ENCODE data around the gene ANXA11.

The ANXA11 gene

DNA sequence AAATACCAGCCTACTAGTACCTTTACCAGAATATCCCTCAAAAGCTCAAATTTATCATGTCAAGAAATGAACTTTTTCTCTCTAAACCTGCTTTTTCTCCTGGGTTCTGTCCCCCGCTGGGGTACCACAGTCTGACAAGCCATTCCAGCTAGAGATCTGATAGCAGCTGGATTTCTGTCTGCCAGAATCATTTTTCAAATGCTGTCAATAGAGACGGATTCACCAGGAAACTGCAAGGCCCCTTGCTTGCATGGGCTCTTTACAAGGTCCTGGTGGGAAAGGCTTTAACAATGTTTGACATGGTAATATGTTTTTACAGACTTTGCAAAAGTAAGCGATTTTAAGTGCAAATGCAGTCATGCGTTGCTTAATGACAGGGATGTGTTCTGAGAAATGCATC, 4.9 kb upstream of the ANXA11 start:
- H4K8ac ChIP-seq (ENCODE audit: low read depth, low read length): no peak overlapping the region
- no peak overlapping the region for H3K23ac ChIP-seq (ENCODE audit: low read depth, low read length, poor library complexity)
- DNase-seq (ENCODE audit: low spot score): no peak
- no peak overlapping the region for H2BK15ac ChIP-seq (ENCODE audit: low read length)
- H3K4me3 ChIP-seq (ENCODE audit: low read length in 2 of 2): no peak overlapping the region
- H2BK12ac ChIP-seq (ENCODE audit: low read length): no peak overlapping the region
- H3K27me3 ChIP-seq (ENCODE audit: control insufficient read depth in 3 of 3, insufficient read depth in 3 of 3, low read depth in 1 of 3, low read length in 3 of 3): peaks cover 3 to 28% (median 14%) of the 10 kb centered on the region in 3 experiments
- no peak overlapping the region for H3K4me2 ChIP-seq (ENCODE audit: insufficient read depth, low read length, poor library complexity, severe bottlenecking)
- H3K4ac ChIP-seq (ENCODE audit: low read length): no peak overlapping the region
- H4K91ac ChIP-seq (ENCODE audit: low read depth, low read length, poor library complexity): no peak overlapping the region
- no CpG with 5 or more reads among the region's 4 CpGs for WGBS, 2 donors (ENCODE audit: extremely low coverage in 2 of 2, insufficient read length in 2 of 2, insufficient replicate concordance in 1 of 2)
- H3K9ac ChIP-seq (ENCODE audit: low read depth, low read length, poor library complexity): no peak overlapping the region
- no peak overlapping the region for H2AFZ ChIP-seq (ENCODE audit: low read length)
- H3K27ac ChIP-seq (replicated peaks; ENCODE audit: low read length): no peak overlapping the region
- no peaks in the 10 kb centered on the region for H3K36me3 ChIP-seq (replicated peaks in 1 of 2; ENCODE audit: control insufficient read depth in 2 of 2, insufficient read depth in 2 of 2, low read length in 2 of 2)
- H3K9me3 ChIP-seq (replicated peaks in 1 of 2; ENCODE audit: control insufficient read depth in 2 of 2, insufficient read depth in 1 of 2, low read depth in 1 of 2, low read length in 2 of 2): no peaks in the 10 kb centered on the region
- no peak overlapping the region for H3K18ac ChIP-seq (ENCODE audit: low read length)
- no peak overlapping the region for H2AK5ac ChIP-seq (ENCODE audit: low read depth, low read length)
- H2BK5ac ChIP-seq (ENCODE audit: low read length): no peak overlapping the region
- H3K4me1 ChIP-seq (ENCODE audit: control insufficient read depth in 2 of 2, insufficient read depth in 1 of 2, low read depth in 1 of 2, low read length in 2 of 2): peaks cover 0 to 6% of the 10 kb centered on the region in 2 donors
- H3K14ac ChIP-seq (ENCODE audit: low read length): no peak overlapping the region
- H3K79me1 ChIP-seq (ENCODE audit: low read depth, low read length): no peaks in the 10 kb centered on the region
- no peak overlapping the region for H2BK120ac ChIP-seq (ENCODE audit: low read depth, low read length)

DNA sequence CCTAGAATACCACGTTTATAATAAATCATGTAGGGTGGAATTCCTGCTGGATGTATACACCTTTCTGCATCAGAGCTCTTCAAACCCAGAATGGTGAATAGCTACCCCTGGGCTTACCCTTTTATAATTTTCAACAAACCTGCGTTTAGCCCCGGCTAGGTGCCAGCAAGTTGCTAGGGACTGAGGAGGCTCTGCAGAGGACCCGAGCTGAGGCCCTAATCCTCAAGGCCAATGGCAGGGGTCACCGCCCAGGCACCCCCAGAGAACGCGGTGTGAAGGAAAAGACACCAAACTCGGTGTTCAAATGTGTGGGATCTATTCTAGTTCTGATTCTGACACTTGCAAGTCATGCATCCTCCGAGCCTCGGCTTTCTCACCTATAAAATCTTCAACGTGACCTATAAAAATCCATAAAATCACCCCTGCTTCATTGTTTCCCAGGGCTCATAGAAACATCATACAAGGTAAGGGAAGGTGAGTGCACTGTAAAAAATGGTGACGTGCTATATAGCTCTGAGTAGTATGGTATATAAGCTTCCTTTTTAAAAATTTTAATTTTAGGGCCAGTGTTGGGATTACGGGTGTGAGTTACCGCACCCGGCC, 2.5 kb upstream of the ANXA11 start:
- no peaks in the 10 kb centered on the region for H3K79me1 ChIP-seq (ENCODE audit: low read depth, low read length)
- H2BK120ac ChIP-seq (ENCODE audit: low read depth, low read length): no peak overlapping the region
- H3K9ac ChIP-seq (ENCODE audit: low read depth, low read length, poor library complexity): no peak overlapping the region
- peak overlapping the region; percentile 87 for H3K18ac ChIP-seq (ENCODE audit: low read length)
- H2BK15ac ChIP-seq (ENCODE audit: low read length): no peak overlapping the region
- H4K91ac ChIP-seq (ENCODE audit: low read depth, low read length, poor library complexity): no peak overlapping the region
- WGBS, 2 donors (ENCODE audit: extremely low coverage in 2 of 2, insufficient read length in 2 of 2, insufficient replicate concordance in 1 of 2): no CpG with 5 or more reads among the region's 15 CpGs
- no peaks in the 10 kb centered on the region for H3K9me3 ChIP-seq (replicated peaks in 1 of 2; ENCODE audit: control insufficient read depth in 2 of 2, insufficient read depth in 1 of 2, low read depth in 1 of 2, low read length in 2 of 2)
- no peak overlapping the region for H2AFZ ChIP-seq (ENCODE audit: low read length)
- H3K27me3 ChIP-seq (ENCODE audit: control insufficient read depth in 3 of 3, insufficient read depth in 3 of 3, low read depth in 1 of 3, low read length in 3 of 3): peaks cover 3 to 35% (median 30%) of the 10 kb centered on the region in 3 experiments
- H3K23ac ChIP-seq (ENCODE audit: low read depth, low read length, poor library complexity): no peak overlapping the region
- H4K8ac ChIP-seq (ENCODE audit: low read depth, low read length): no peak overlapping the region
- H3K27ac ChIP-seq (replicated peaks; ENCODE audit: low read length): no peak overlapping the region
- H2AK5ac ChIP-seq (ENCODE audit: low read depth, low read length): no peak overlapping the region
- no peak for DNase-seq (ENCODE audit: low spot score)
- no peak overlapping the region for H2BK5ac ChIP-seq (ENCODE audit: low read length)
- H3K14ac ChIP-seq (ENCODE audit: low read length): no peak overlapping the region
- no peak overlapping the region for H3K4me3 ChIP-seq (ENCODE audit: low read length in 2 of 2)
- H3K4me2 ChIP-seq (ENCODE audit: insufficient read depth, low read length, poor library complexity, severe bottlenecking): peak overlapping the region; percentile 54
- no peaks in the 10 kb centered on the region for H3K36me3 ChIP-seq (replicated peaks in 1 of 2; ENCODE audit: control insufficient read depth in 2 of 2, insufficient read depth in 2 of 2, low read length in 2 of 2)
- no peak overlapping the region for H2BK12ac ChIP-seq (ENCODE audit: low read length)
- no peak overlapping the region for H3K4ac ChIP-seq (ENCODE audit: low read length)
- peaks cover 0 to 20% of the 10 kb centered on the region in 2 donors for H3K4me1 ChIP-seq (ENCODE audit: control insufficient read depth in 2 of 2, insufficient read depth in 1 of 2, low read depth in 1 of 2, low read length in 2 of 2)

DNA sequence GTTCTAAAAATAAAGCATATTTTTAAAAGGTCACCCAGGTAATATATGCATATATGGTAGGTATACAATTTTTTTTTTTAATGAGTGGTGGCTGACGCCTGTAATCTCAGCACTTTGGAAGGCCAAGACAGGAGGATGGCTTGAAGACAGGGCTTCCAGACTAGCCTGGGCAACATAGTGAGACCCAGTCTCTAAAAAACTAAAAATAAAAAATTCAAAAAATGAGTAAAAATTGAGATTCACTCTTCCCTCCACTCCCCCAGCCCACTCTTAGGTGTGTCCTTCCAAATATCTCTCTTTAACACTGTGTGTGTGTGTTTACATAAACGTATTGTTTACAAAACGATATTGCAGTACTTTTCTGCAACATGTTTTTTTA, 929 bp upstream of the ANXA11 start:
- WGBS, 2 donors (ENCODE audit: extremely low coverage in 2 of 2, insufficient read length in 2 of 2, insufficient replicate concordance in 1 of 2): no CpG with 5 or more reads among the region's 3 CpGs
- no peak overlapping the region for H3K23ac ChIP-seq (ENCODE audit: low read depth, low read length, poor library complexity)
- peak overlapping the region; percentile 95 for H2AFZ ChIP-seq (ENCODE audit: low read length)
- no peaks in the 10 kb centered on the region for H3K79me1 ChIP-seq (ENCODE audit: low read depth, low read length)
- H3K14ac ChIP-seq (ENCODE audit: low read length): no peak overlapping the region
- H3K4me3 ChIP-seq (ENCODE audit: low read length in 2 of 2): no peak overlapping the region
- H3K18ac ChIP-seq (ENCODE audit: low read length): no peak overlapping the region
- no peak for DNase-seq (ENCODE audit: low spot score)
- H3K4me1 ChIP-seq (ENCODE audit: control insufficient read depth in 2 of 2, insufficient read depth in 1 of 2, low read depth in 1 of 2, low read length in 2 of 2): peaks cover 0 to 20% of the 10 kb centered on the region in 2 donors
- H3K4me2 ChIP-seq (ENCODE audit: insufficient read depth, low read length, poor library complexity, severe bottlenecking): no peak overlapping the region
- no peaks in the 10 kb centered on the region for H3K9me3 ChIP-seq (replicated peaks in 1 of 2; ENCODE audit: control insufficient read depth in 2 of 2, insufficient read depth in 1 of 2, low read depth in 1 of 2, low read length in 2 of 2)
- no peaks in the 10 kb centered on the region for H3K36me3 ChIP-seq (replicated peaks in 1 of 2; ENCODE audit: control insufficient read depth in 2 of 2, insufficient read depth in 2 of 2, low read length in 2 of 2)
- no peak overlapping the region for H2BK15ac ChIP-seq (ENCODE audit: low read length)
- no peak overlapping the region for H2BK120ac ChIP-seq (ENCODE audit: low read depth, low read length)
- no peak overlapping the region for H4K91ac ChIP-seq (ENCODE audit: low read depth, low read length, poor library complexity)
- H2BK12ac ChIP-seq (ENCODE audit: low read length): no peak overlapping the region
- H3K27ac ChIP-seq (replicated peaks; ENCODE audit: low read length): no peak overlapping the region
- H4K8ac ChIP-seq (ENCODE audit: low read depth, low read length): no peak overlapping the region
- H2BK5ac ChIP-seq (ENCODE audit: low read length): no peak overlapping the region
- H3K27me3 ChIP-seq (ENCODE audit: control insufficient read depth in 3 of 3, insufficient read depth in 3 of 3, low read depth in 1 of 3, low read length in 3 of 3): peaks cover 3 to 35% (median 30%) of the 10 kb centered on the region in 3 experiments
- no peak overlapping the region for H2AK5ac ChIP-seq (ENCODE audit: low read depth, low read length)
- H3K4ac ChIP-seq (ENCODE audit: low read length): no peak overlapping the region
- no peak overlapping the region for H3K9ac ChIP-seq (ENCODE audit: low read depth, low read length, poor library complexity)

DNA sequence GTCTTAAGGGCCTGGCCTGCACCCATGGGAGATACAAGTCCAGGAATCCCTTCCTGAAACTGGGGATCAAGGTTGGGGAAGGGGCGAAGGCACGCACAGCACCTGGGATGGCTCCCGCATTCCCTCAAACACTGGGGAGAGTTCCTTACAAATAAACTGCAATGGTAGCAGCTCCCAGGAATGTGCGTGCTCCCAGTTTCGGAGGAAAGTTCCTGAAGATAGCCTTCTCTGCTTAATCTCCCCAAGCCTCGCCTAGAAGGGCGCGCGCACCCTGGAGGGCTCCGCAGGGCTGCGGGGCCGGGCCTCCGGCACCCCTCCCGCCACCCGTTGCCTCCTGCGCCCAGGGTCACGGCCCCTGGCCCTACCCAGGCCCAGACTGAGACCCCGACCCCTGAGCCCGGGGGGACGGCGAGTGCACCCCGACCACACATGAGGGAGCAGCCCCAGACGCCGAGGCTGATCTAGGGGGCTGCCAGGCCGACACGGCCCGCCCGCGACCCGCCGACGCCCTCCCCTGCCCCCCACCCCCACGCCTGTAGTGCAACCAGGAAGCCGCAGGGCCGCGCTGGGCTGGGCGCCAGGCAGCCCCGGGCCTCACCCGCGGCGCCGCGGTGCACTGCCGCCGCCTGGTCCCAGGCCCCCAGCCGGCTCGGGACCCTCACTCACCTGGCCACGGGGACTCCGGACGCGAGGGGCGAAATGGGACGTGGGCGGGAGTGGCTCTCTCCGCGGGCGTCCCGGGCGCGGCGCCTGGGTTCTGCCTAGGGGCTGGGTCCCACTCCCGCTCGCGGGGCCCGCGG, 460 bp downstream of the ANXA11 start:
- H4K91ac ChIP-seq (ENCODE audit: low read depth, low read length, poor library complexity): no peak overlapping the region
- DNase-seq (ENCODE audit: low spot score): no peak
- H3K14ac ChIP-seq (ENCODE audit: low read length): no peak overlapping the region
- H3K27me3 ChIP-seq (ENCODE audit: control insufficient read depth in 3 of 3, insufficient read depth in 3 of 3, low read depth in 1 of 3, low read length in 3 of 3): peaks cover 3 to 35% (median 30%) of the 10 kb centered on the region in 3 experiments
- H2AFZ ChIP-seq (ENCODE audit: low read length): peak overlapping the region; percentile 95
- H3K9ac ChIP-seq (ENCODE audit: low read depth, low read length, poor library complexity): peak overlapping the region; percentile 80
- no peak overlapping the region for H3K4ac ChIP-seq (ENCODE audit: low read length)
- WGBS, 2 donors (ENCODE audit: extremely low coverage in 2 of 2, insufficient read length in 2 of 2, insufficient replicate concordance in 1 of 2): no CpG with 5 or more reads among the region's 66 CpGs
- H3K23ac ChIP-seq (ENCODE audit: low read depth, low read length, poor library complexity): peak overlapping the region; percentile 71
- peak overlapping the region; percentile 59 for H2BK5ac ChIP-seq (ENCODE audit: low read length)
- H2BK120ac ChIP-seq (ENCODE audit: low read depth, low read length): peak overlapping the region; percentile 84
- peak overlapping the region; percentile 69 for H3K4me2 ChIP-seq (ENCODE audit: insufficient read depth, low read length, poor library complexity, severe bottlenecking)
- H3K9me3 ChIP-seq (replicated peaks in 1 of 2; ENCODE audit: control insufficient read depth in 2 of 2, insufficient read depth in 1 of 2, low read depth in 1 of 2, low read length in 2 of 2): no peaks in the 10 kb centered on the region
- H2BK15ac ChIP-seq (ENCODE audit: low read length): peak overlapping the region; percentile 70
- H4K8ac ChIP-seq (ENCODE audit: low read depth, low read length): no peak overlapping the region
- H3K79me1 ChIP-seq (ENCODE audit: low read depth, low read length): no peaks in the 10 kb centered on the region
- peak overlapping the region; percentile 50 to 83 for H3K4me3 ChIP-seq (ENCODE audit: low read length in 2 of 2)
- no peaks in the 10 kb centered on the region for H3K36me3 ChIP-seq (replicated peaks in 1 of 2; ENCODE audit: control insufficient read depth in 2 of 2, insufficient read depth in 2 of 2, low read length in 2 of 2)
- H2BK12ac ChIP-seq (ENCODE audit: low read length): peak overlapping the region; percentile 49
- H3K18ac ChIP-seq (ENCODE audit: low read length): peak overlapping the region; percentile 96
- peaks cover 0 to 20% of the 10 kb centered on the region in 2 donors for H3K4me1 ChIP-seq (ENCODE audit: control insufficient read depth in 2 of 2, insufficient read depth in 1 of 2, low read depth in 1 of 2, low read length in 2 of 2)
- no peak overlapping the region for H2AK5ac ChIP-seq (ENCODE audit: low read depth, low read length)
- peak overlapping the region; percentile 25 for H3K27ac ChIP-seq (replicated peaks; ENCODE audit: low read length)

Data from neuronal stem cell (in vitro differentiated cells).